Activated CD4-positive, CD25-positive, alpha-beta regulatory T cell (primary cell): ENCODE results near the gene NCAPG2.
"Not testable (repeated sequence)": the region's sequence is repeated elsewhere in the genome, so short reads cannot be mapped to it uniquely, and the experiment has no call there.

Source experiments
- DNase-seq, 4 experiments: peaks; one replicate each; lab custom pipeline; 2025; lab: John Stamatoyannopoulos, UW

The NCAPG2 gene

GRCh38 chr7:158676171-158676840 is 28.3 kb downstream of the NCAPG2 start:
- DNase-seq = no peak

- DNase-seq = no peak
These were observed 31.6 kb downstream of the NCAPG2 start for GRCh38 chr7:158672975-158673374.

- DNase-seq = not testable (repeated sequence)
These were observed 36.5 kb downstream of the NCAPG2 start for GRCh38 chr7:158668086-158668485.

GRCh38 chr7:158666966-158667678 is 37.5 kb downstream of the NCAPG2 start:
- not testable (repeated sequence) for DNase-seq

- DNase-seq = no peak
These were observed 38.2 kb downstream of the NCAPG2 start for GRCh38 chr7:158666401-158666800.

- DNase-seq = no peak
These were observed 40.2 kb downstream of the NCAPG2 start for GRCh38 chr7:158664406-158664805.

- no peak for DNase-seq
These were observed 41.2 kb downstream of the NCAPG2 start for GRCh38 chr7:158663428-158663741.

GRCh38 chr7:158662610-158663427 is 41.8 kb downstream of the NCAPG2 start:
- no peak for DNase-seq

GRCh38 chr7:158658475-158658874 is 46.1 kb downstream of the NCAPG2 start:
- DNase-seq = no peak

- no peak for DNase-seq
These were observed 47.3 kb downstream of the NCAPG2 start for GRCh38 chr7:158657189-158657746.

GRCh38 chr7:158655931-158656441 is 48.6 kb downstream of the NCAPG2 start:
- DNase-seq = peak in 1 of 4 experiments; percentile 15

- DNase-seq = no peak
These were observed 49.1 kb downstream of the NCAPG2 start for GRCh38 chr7:158655507-158655906.

- no peak for DNase-seq
These were observed 52.5 kb downstream of the NCAPG2 start for GRCh38 chr7:158651968-158652565.

- no peak for DNase-seq
These were observed 53.8 kb downstream of the NCAPG2 start for GRCh38 chr7:158650821-158651225.

GRCh38 chr7:158649279-158649678 is 55.3 kb downstream of the NCAPG2 start:
- no peak for DNase-seq

- DNase-seq = no peak
These were observed 55.8 kb downstream of the NCAPG2 start for GRCh38 chr7:158648787-158649186.

- no peak for DNase-seq
These were observed 56.4 kb downstream of the NCAPG2 start for GRCh38 chr7:158648168-158648567.

- DNase-seq = no peak
These were observed 57.2 kb downstream of the NCAPG2 start for GRCh38 chr7:158647475-158647792.

- no peak for DNase-seq
These were observed 57.7 kb downstream of the NCAPG2 start for GRCh38 chr7:158646766-158647474.

GRCh38 chr7:158645842-158646241 is 58.8 kb downstream of the NCAPG2 start:
- no peak for DNase-seq

GRCh38 chr7:158642149-158642548 is 62.5 kb downstream of the NCAPG2 start:
- DNase-seq = no peak
